Muscle of leg (tissue), 11 donors: ENCODE results near the gene SERPINB1. TPM values are rescaled to one million over a fixed set of nuclear protein-coding genes. Genes with fewer than 3 reads are reported as not detected.

Experiments
- DNase-seq: peaks from one replicate; pipeline ENCODE4 v3.0.0; 2013
- H3K27ac ChIP-seq: one replicate; pipeline ENCODE4 v1.5.1; 2013; ENCODE audit warnings: mild to moderate bottlenecking, low read length, control low read depth
- H3K27me3 ChIP-seq: one replicate; pipeline ENCODE4 v1.6.1; 2013; ENCODE audit warnings: low read length; ENCODE audit not compliant: control insufficient read depth, insufficient read depth
- H3K36me3 ChIP-seq: one replicate; pipeline ENCODE4 v1.6.1; 2013; ENCODE audit warnings: low read length; ENCODE audit not compliant: control insufficient read depth, insufficient read depth
- H3K4me1 ChIP-seq: one replicate; pipeline ENCODE4 v1.6.1; 2013; ENCODE audit warnings: low read length; ENCODE audit not compliant: control insufficient read depth, insufficient read depth
- H3K4me3 ChIP-seq: one replicate; pipeline ENCODE4 v1.5.1; 2013; ENCODE audit warnings: low read length, control low read depth
- H3K9me3 ChIP-seq: replicated peaks from 2 replicates; pipeline ENCODE4 v1.6.1; 2013; ENCODE audit warnings: low read depth, low read length; ENCODE audit not compliant: control insufficient read depth
- WGBS: methylation state at CpG from one replicate; pipeline ENCODE4 v1.1.5; 2013; ENCODE audit warnings: missing lambda C conversion rate; ENCODE audit not compliant: insufficient coverage; 5-methylcytosine and 5-hydroxymethylcytosine counted together
- polyA plus RNA-seq, 8 donors: library from polyadenylated mRNA; unstranded; fragments of 120-200 nt; gene quantifications; one replicate each; pipeline versions ENCODE4 v1.2.1 to v1.2.3, GENCODE V29; 2013; ENCODE audit warnings: inconsistent platforms in 1 of 8, low replicate concordance in 1 of 8; ENCODE audit not compliant: insufficient read length in 8 of 8, insufficient read depth in 1 of 8
- total RNA-seq: library from RNA; stranded (reverse); fragments of 120-200 nt; gene quantifications from one replicate; pipeline ENCODE4 v1.2.4, GENCODE V29; 2013

Gene SERPINB1
- total and polyA plus RNA-seq, 9 donors: 8.9 to 19.6 (median 16.2) TPM

- Histone ChIP-seq H3K9me3 (no peaks in the 10 kb centered on the region), H3K36me3 (peaks cover 3% of the 10 kb centered on the region), H3K27me3 (no peaks in the 10 kb centered on the region), H3K27ac (peak overlapping the region; percentile 35), H3K4me3 (no peak overlapping the region), H3K4me1 (peaks cover 33% of the 10 kb centered on the region)
- no peak for DNase-seq
- 66% methylated on average over 7 of the region's 11 CpGs for WGBS
Observed at GRCh38 chr6:2798586-2799134, 43.0 kb downstream of the SERPINB1 start.

- Histone ChIP-seq H3K4me1 (peaks cover 43% of the 10 kb centered on the region), H3K27ac (no peak overlapping the region), H3K36me3 (peaks cover 3% of the 10 kb centered on the region), H3K9me3 (no peaks in the 10 kb centered on the region), H3K4me3 (no peak overlapping the region), H3K27me3 (no peaks in the 10 kb centered on the region)
- WGBS: no CpG with 5 or more reads among the region's 3 CpGs
- DNase-seq: no peak
Observed at GRCh38 chr6:2797564-2798031, 44.1 kb downstream of the SERPINB1 start.

DNA sequence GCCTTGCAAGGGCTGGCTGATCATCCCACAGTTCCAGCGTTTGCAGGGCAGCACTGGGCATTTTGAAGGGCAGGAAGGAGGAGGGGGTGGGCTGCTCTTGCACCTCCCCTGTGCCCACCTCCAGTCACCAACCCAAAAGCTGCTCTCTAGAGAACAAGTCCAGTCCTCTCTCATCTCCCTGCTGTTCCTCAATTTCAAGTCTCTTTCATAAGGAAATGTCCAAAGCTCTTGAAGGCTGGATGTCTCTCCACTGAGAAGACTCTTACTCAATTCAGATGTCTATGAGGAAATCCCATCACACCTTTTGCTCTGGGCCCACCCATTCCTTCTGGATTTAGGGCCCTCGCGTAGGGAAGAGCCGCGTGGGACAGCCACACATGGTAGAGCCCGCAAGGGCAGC is 44.8 kb downstream of the SERPINB1 start:
- no peak for DNase-seq
- Histone ChIP-seq H3K36me3 (peaks cover 3% of the 10 kb centered on the region), H3K27ac (no peak overlapping the region), H3K9me3 (no peaks in the 10 kb centered on the region), H3K4me3 (no peak overlapping the region), H3K4me1 (peaks cover 47% of the 10 kb centered on the region), H3K27me3 (no peaks in the 10 kb centered on the region)
- 70% methylated on average over 4 of the region's 6 CpGs for WGBS

DNA sequence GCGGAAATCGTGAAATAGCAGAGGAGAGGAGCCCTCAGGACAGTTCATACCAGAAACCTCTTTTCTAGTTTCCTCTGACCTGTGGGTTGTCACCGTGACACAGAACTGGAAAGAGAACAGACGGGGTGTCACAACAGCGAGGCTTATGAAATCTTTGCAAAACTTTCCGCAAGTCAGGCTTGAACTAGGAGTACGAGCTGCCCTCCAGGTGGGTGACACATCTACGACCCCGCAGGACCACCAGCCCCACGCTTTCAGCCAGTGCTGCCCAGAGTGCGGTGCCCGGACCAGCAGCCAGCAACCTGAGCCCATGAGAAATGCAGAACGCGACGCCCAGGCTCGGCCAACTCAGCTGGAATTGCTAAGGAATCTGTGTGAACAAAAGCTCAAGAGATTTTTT is 45.7 kb downstream of the SERPINB1 start:
- Histone ChIP-seq H3K4me3 (no peak overlapping the region), H3K27me3 (no peaks in the 10 kb centered on the region), H3K27ac (no peak overlapping the region), H3K9me3 (no peaks in the 10 kb centered on the region), H3K36me3 (peaks cover 3% of the 10 kb centered on the region), H3K4me1 (peaks cover 50% of the 10 kb centered on the region)
- no peak for DNase-seq
- 83% methylated on average over 16 of the region's 16 CpGs for WGBS

DNA sequence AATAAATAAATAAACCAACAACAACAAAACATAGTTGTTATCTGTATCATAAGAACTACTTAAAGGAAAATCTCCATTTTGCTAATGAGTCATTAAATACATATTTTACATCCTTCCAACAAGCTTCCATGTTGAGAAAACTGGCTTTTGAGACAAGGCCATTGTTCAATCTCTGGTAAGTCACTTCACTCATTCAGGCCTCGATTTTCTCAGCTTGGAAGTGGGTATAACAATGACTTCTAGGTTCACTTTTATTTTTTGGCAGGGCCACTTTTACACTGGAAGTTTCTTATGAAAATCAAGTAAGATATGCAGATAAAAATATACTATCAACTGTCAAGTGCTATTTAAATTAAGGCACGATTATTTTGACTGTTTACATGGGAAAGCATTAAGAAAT is 46.5 kb downstream of the SERPINB1 start:
- no peak overlapping the region for H3K27ac ChIP-seq
- peaks cover 56% of the 10 kb centered on the region for H3K4me1 ChIP-seq
- no peak overlapping the region for H3K4me3 ChIP-seq
- H3K36me3 ChIP-seq: peaks cover 3% of the 10 kb centered on the region
- no CpG with 5 or more reads among the region's 2 CpGs for WGBS
- DNase-seq: no peak
- H3K27me3 ChIP-seq: no peaks in the 10 kb centered on the region
- H3K9me3 ChIP-seq: no peaks in the 10 kb centered on the region

- H3K27me3 ChIP-seq: no peaks in the 10 kb centered on the region
- no peak for DNase-seq
- no peak overlapping the region for H3K4me3 ChIP-seq
- no peak overlapping the region for H3K27ac ChIP-seq
- WGBS: 80% methylated on average over 2 of the region's 5 CpGs
- no peaks in the 10 kb centered on the region for H3K9me3 ChIP-seq
- peaks cover 54% of the 10 kb centered on the region for H3K4me1 ChIP-seq
- H3K36me3 ChIP-seq: peaks cover 3% of the 10 kb centered on the region
Observed at GRCh38 chr6:2794171-2794730, 47.4 kb downstream of the SERPINB1 start.

GRCh38 chr6:2793534-2794151 is 48.0 kb downstream of the SERPINB1 start:
- no peaks in the 10 kb centered on the region for H3K27me3 ChIP-seq
- DNase-seq: no peak
- H3K4me1 ChIP-seq: peaks cover 52% of the 10 kb centered on the region
- H3K27ac ChIP-seq: peak overlapping the region; percentile 1
- no peak overlapping the region for H3K4me3 ChIP-seq
- peaks cover 3% of the 10 kb centered on the region for H3K36me3 ChIP-seq
- 19% methylated on average over 3 of the region's 9 CpGs for WGBS
- H3K9me3 ChIP-seq: no peaks in the 10 kb centered on the region

DNA sequence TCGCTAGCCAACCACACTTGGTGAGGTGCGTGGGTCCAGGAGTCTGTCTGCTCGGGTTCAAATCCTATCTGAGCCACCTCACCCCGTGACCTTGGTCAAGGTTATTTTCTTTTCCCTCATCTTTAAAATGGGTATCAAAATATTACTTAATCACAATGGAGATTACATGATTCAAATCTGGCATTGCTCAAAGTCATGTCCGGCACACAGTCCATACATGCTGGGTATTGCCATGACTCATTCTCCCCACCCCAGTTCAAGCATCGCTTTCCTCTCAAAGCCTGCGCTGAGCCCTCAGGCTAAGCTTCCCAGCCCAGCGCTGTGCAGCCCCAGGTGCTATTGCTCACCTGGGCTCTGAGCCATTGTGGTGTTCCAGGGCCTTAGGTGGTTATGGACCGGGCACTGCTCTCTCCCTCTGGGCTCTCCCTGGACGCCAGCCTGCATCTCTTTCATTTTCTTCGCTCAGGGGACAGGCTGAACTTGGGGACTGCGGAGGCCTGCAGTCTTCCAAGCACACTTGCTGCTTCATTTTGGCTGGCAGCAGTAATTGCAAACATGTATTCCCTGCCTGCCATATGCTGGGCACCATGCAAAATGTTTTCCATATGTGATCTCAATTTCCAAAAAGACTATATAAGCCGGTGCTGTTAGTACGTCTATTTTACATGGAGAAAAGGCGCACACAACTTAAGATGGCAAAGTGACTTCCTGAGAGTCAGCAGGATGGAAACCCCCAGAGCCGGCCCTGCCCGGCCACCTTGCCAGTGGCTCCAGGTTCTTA is 49.1 kb downstream of the SERPINB1 start:
- H3K36me3 ChIP-seq: peaks cover 8% of the 10 kb centered on the region
- WGBS: 66% methylated on average over 14 of the region's 17 CpGs
- no peaks in the 10 kb centered on the region for H3K9me3 ChIP-seq
- H3K4me1 ChIP-seq: peaks cover 44% of the 10 kb centered on the region
- no peak overlapping the region for H3K4me3 ChIP-seq
- no peak for DNase-seq
- H3K27ac ChIP-seq: no peak overlapping the region
- H3K27me3 ChIP-seq: no peaks in the 10 kb centered on the region

DNA sequence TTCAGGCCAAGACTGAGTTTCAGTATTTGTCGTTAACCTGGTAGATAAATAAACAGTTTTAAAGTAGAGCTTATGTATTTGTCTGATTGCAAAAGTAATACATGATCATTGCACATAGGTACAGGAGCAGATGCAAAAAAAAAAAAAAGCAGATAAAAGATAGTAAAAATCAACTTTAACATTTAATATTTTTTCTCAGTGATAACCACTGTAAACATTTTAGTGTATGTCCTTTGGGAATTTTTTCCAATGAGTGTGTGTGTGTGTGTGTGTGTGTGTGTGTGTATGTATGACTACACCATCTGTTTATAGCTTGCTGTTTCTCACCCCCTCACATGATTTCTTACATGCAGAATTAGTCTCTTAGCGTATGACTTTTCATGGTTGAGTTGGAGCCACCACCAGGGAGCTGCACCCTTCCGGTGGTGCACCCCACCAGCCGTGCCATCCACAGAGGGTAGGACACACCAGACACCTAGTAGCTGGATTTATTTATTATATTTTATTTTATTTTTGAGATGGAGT is 50.2 kb downstream of the SERPINB1 start:
- Histone ChIP-seq H3K27me3 (no peaks in the 10 kb centered on the region), H3K9me3 (no peaks in the 10 kb centered on the region), H3K36me3 (peaks cover 11% of the 10 kb centered on the region), H3K27ac (no peak overlapping the region), H3K4me1 (peaks cover 36% of the 10 kb centered on the region), H3K4me3 (no peak overlapping the region)
- no peak for DNase-seq
- WGBS: no CpG with 5 or more reads among the region's 4 CpGs
